Naive thymus-derived CD4-positive, alpha-beta T cell (primary cell): ENCODE results near the gene STAMBP. TPM values are rescaled to one million over a fixed set of nuclear protein-coding genes. Genes with fewer than 3 reads are reported as not detected.
A peak's percentile ranks its signal among the peaks of the same experiment; 100 is the strongest.

Experiments
- ATAC-seq: fragments of 150-1000 bp; cut with Tn5 transposase; 2 replicates; pipeline ENCODE4 v1.10.0; 2021; ENCODE audit warnings: mild to moderate bottlenecking, moderate library complexity
- CTCF ChIA-PET: fragments of 350-600 bp; sonication (Branson Sonifier 250); formaldehyde crosslinking; loops from one replicate; lab custom pipeline; 2021; ENCODE audit warnings: antibody characterized with exemption; lab: Charles Lee
- POLR2A ChIA-PET: fragments of 350-600 bp; sonication (Branson Sonifier 250); formaldehyde crosslinking; loops from one replicate; lab custom pipeline; 2021; ENCODE audit warnings: antibody characterized with exemption, inconsistent platforms; lab: Charles Lee
- DNase-seq, 9 donors: peaks; one replicate each; pipeline versions ENCODE4 v3.0.0 to v3.0.0-alpha.2; 2020 to 2022; ENCODE audit warnings: mixed read lengths in 1 of 9
- H3K27ac ChIP-seq: one replicate; pipeline ENCODE4 v1.7.0; 2013; ENCODE audit warnings: mild to moderate bottlenecking, low read depth, low read length, moderate library complexity
- H3K27me3 ChIP-seq, 2 donors: one replicate each; pipeline ENCODE4 v1.7.0; 2013; ENCODE audit warnings: low read length in 2 of 2, mild to moderate bottlenecking in 2 of 2, moderate library complexity in 2 of 2; ENCODE audit not compliant: control insufficient read depth in 2 of 2, insufficient read depth in 2 of 2
- H3K36me3 ChIP-seq, 3 experiments: 1 replicate in 2 of 3; 2 replicates in 1 of 3; pipeline ENCODE4 v1.7.0; 2013; ENCODE audit warnings: low read length in 3 of 3, mild to moderate bottlenecking in 3 of 3, moderate library complexity in 1 of 3; ENCODE audit not compliant: insufficient read depth in 3 of 3, control insufficient read depth in 2 of 3
- H3K4me1 ChIP-seq, 2 donors: one replicate each; pipeline ENCODE4 v1.7.0; 2013; ENCODE audit warnings: low read length in 2 of 2, mild to moderate bottlenecking in 2 of 2, moderate library complexity in 1 of 2; ENCODE audit not compliant: control insufficient read depth in 2 of 2, insufficient read depth in 2 of 2
- H3K4me3 ChIP-seq: 2 replicates; pipeline ENCODE4 v1.7.0; 2013; ENCODE audit warnings: mild to moderate bottlenecking, low read length
- H3K9me3 ChIP-seq, 3 experiments: 1 replicate in 2 of 3; 2 replicates in 1 of 3; pipeline ENCODE4 v1.7.0; 2013; ENCODE audit warnings: low read length in 3 of 3; ENCODE audit not compliant: control insufficient read depth in 2 of 3
- H3K27ac Mint-ChIP-seq, 9 donors: one replicate each; pipeline ENCODE4 v1.8.0; 2020 to 2022; ENCODE audit warnings: mixed read lengths in 9 of 9, mild to moderate bottlenecking in 8 of 9, moderate library complexity in 5 of 9, inconsistent platforms in 2 of 9
- H3K27me3 Mint-ChIP-seq, 5 donors: one replicate each; pipeline ENCODE4 v1.8.0; 2021 to 2022; ENCODE audit warnings: mixed read lengths in 5 of 5, mild to moderate bottlenecking in 1 of 5
- H3K36me3 Mint-ChIP-seq, 5 donors: one replicate each; pipeline ENCODE4 v1.8.0; 2020 to 2022; ENCODE audit warnings: mixed read lengths in 5 of 5, mild to moderate bottlenecking in 3 of 5, inconsistent platforms in 1 of 5
- H3K4me1 Mint-ChIP-seq, 7 donors: one replicate each; pipeline ENCODE4 v1.8.0; 2020 to 2022; ENCODE audit warnings: mixed read lengths in 7 of 7, mild to moderate bottlenecking in 3 of 7, inconsistent platforms in 1 of 7
- H3K4me3 Mint-ChIP-seq, 10 donors: one replicate each; pipeline ENCODE4 v1.8.0; 2020 to 2022; ENCODE audit warnings: mild to moderate bottlenecking in 10 of 10, mixed read lengths in 10 of 10, moderate library complexity in 6 of 10, inconsistent platforms in 2 of 10
- H3K9me3 Mint-ChIP-seq, 11 donors: one replicate each; pipeline ENCODE4 v1.8.0; 2020 to 2022; ENCODE audit warnings: mixed read lengths in 11 of 11, mild to moderate bottlenecking in 4 of 11, inconsistent platforms in 1 of 11, moderate library complexity in 1 of 11
- intact Hi-C, 2 donors: fragments of 100-400 bp; cut with micrococcal nuclease; formaldehyde crosslinking; loops; one replicate each; pipeline ENCODE4 v1.15.1; 2023
- polyA plus RNA-seq, 2 donors: library from polyadenylated mRNA; unstranded; fragments of 300-500 nt; fragmentation: Illumina TruSeq; gene quantifications; one replicate each; pipeline ENCODE4 v1.2.3, GENCODE V29; 2021
- total RNA-seq, 6 experiments: library from RNA in 5 of 6; stranded (reverse) in 5 of 6; gene quantifications; 1 replicate in 5 of 6; 2 replicates in 1 of 6; pipeline ENCODE4 v1.2.3 and lab custom pipeline; 2021 to 2026

The STAMBP gene
- total and polyA plus RNA-seq, 7 experiments from 2014 or later = 22.2 to 44.5 (median 37.5) TPM

DNA sequence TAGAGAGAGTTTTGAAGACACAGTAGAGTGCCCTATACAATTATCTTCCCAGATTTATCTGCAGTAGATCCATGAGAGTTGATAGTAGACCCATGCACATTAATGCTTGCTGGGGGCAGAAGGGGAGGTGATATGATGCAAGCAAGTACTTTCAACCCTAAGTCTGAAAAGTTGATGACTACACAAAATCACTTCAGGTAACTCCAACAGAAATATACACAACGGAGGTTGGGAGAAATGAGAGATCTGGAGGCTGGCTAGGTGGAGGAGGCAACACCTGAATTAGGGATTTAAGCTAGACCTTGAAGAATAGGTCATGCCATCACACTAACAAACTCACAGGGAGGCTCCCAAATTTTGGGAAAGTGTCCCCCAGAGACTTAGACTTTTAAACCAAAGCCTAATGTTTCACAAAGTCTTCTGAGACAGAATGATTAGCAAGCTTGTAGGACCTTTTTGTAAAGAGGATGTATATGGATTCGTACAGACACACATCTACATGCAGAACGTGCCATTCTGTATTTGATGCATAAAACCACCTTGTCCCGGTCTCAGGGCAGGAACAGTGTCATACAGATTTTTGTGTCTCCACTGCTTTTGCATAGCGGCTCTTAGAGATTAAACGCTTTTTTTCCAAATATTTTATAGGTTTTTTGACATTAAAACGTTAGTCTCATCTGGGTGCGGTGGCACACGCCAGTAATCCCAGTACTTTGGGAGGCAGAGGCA, 937 bp upstream of the STAMBP start:
- ATAC-seq = no peak
- POLR2A ChIA-PET = interaction anchor here (0.7 to 1.8 kb wide), 13 partner anchors 91 to 715 kb away, joined by 3 to 10 read pairs (median 4); partner anchors contain the start of genes AUP1, DGUOK, HTRA2 and MOB1A

DNA sequence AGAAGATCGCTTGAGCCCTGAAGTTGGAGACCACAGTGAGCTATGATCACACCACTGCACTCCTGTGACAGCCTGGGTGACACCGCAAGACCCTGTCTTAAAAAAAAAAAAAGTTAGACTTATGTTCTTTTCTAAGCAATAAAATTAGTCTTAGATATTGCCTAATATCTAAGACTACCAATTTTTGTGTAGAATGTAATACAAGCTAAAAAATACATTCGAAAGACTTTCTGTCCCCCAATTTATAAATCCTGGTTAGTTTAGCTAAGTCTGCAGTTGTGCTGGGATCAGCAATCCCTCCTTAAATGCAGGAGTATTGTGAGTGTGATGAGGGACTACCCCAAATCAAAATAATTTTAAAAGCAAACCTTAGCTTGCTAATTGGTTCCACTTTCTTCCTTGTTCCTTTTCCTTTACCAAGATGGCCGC, 358 bp upstream of the STAMBP start:
- H3K4me1 ChIP-seq = peaks cover 22 to 25% of the 10 kb centered on the region in 2 donors
- CTCF ChIA-PET = interaction anchor here (0.6 to 1.8 kb wide), 10 partner anchors 11 to 593 kb away, joined by 3 to 13 read pairs (median 5); partner anchors contain the start of genes C2orf81, MOB1A and WDR54
- peak overlapping the region; percentile 93 to 99 (median 97) for H3K4me3 Mint-ChIP-seq
- no peaks in the 10 kb centered on the region for H3K9me3 ChIP-seq
- H3K9me3 Mint-ChIP-seq = no peaks in the 10 kb centered on the region
- POLR2A ChIA-PET = interaction anchor here (0.7 to 1.8 kb wide), 12 partner anchors 91 to 714 kb away, joined by 3 to 10 read pairs (median 4); partner anchors contain the start of genes AUP1, DGUOK, HTRA2 and MOB1A
- H3K36me3 Mint-ChIP-seq = peaks cover 5 to 14% (median 13%) of the 10 kb centered on the region in 5 donors
- peak overlapping the region; percentile 81 for H3K4me3 ChIP-seq
- peak overlapping the region; percentile 97 for H3K27ac ChIP-seq
- DNase-seq (no peak), ATAC-seq (no peak)
- peaks cover 0 to 3% (median 0%) of the 10 kb centered on the region in 5 donors for H3K27me3 Mint-ChIP-seq
- peaks cover 24 to 58% (median 50%) of the 10 kb centered on the region in 7 donors for H3K4me1 Mint-ChIP-seq
- peak overlapping the region; percentile 88 to 99 (median 95) for H3K27ac Mint-ChIP-seq
- H3K27me3 ChIP-seq = no peaks in the 10 kb centered on the region
- intact Hi-C loops = loop anchor here (1.0 to 10.0 kb wide), 15 partner anchors 22 to 706 kb away; partner anchors contain the start of genes BOLA3 (in 2 of the 2), DUSP11 (in 2 of the 2), DGUOK (in 1 of the 2) and MOB1A (in 1 of the 2)
- peaks cover 0 to 13% (median 0%) of the 10 kb centered on the region in 3 experiments for H3K36me3 ChIP-seq

More for the DNA sequence above, 937 bp upstream of the STAMBP start:
- Mint-ChIP-seq H3K27me3 (peaks cover 0 to 3% (median 0%) of the 10 kb centered on the region in 5 donors), H3K4me1 (peaks cover 24 to 56% (median 46%) of the 10 kb centered on the region in 7 donors), H3K36me3 (peaks cover 4 to 12% (median 10%) of the 10 kb centered on the region in 5 donors), H3K27ac (peak overlapping the region; percentile 63 to 99 (median 83)), H3K4me3 (peak overlapping the region; percentile 80 to 99 (median 96)), H3K9me3 (no peaks in the 10 kb centered on the region)
- H3K27ac ChIP-seq = peak overlapping the region; percentile 97
- intact Hi-C loops = loop anchor here (1.0 to 10.0 kb wide), 15 partner anchors 23 to 707 kb away; partner anchors contain the start of genes BOLA3 (in 2 of the 2), DUSP11 (in 2 of the 2), DGUOK (in 1 of the 2) and MOB1A (in 1 of the 2)
- peaks cover 22 to 25% of the 10 kb centered on the region in 2 donors for H3K4me1 ChIP-seq
- DNase-seq = no peak
- H3K27me3 ChIP-seq = no peaks in the 10 kb centered on the region
- peaks cover 0 to 9% (median 0%) of the 10 kb centered on the region in 3 experiments for H3K36me3 ChIP-seq
- H3K9me3 ChIP-seq = no peaks in the 10 kb centered on the region
- CTCF ChIA-PET = interaction anchor here (0.9 to 1.8 kb wide), 7 partner anchors 12 to 593 kb away, joined by 3 to 7 read pairs (median 5); partner anchors contain the start of genes C2orf81, MOB1A and WDR54
- H3K4me3 ChIP-seq = peak overlapping the region; percentile 81

DNA sequence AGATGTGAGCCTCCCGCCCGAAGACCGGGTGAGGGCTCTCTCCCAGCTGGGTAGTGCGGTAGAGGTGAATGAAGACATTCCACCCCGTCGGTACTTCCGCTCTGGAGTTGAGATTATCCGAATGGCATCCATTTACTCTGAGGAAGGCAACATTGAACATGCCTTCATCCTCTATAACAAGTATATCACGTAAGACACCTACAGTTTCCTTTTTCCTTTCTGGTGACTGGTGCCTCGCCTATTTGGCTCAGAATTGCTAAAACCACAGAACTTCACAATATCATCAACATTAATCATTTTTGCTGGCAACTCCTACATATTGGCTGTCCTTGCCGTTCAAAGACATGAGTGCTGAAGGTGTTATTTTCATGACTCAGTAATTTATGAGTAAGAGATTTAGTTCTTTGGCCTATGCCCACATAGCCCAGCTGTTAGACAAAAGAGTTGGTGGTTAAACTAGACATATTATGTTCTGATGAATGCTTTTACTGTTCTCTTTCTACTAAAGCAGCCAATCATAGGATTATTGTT, 2.2 kb downstream of the STAMBP start:
- H3K27me3 Mint-ChIP-seq = peaks cover 0 to 3% (median 0%) of the 10 kb centered on the region in 5 donors
- H3K4me1 Mint-ChIP-seq = peaks cover 29 to 64% (median 58%) of the 10 kb centered on the region in 7 donors
- peak; percentile 10 for ATAC-seq
- no peak overlapping the region for H3K27ac ChIP-seq
- H3K4me3 Mint-ChIP-seq = peak overlapping the region; percentile 1 to 97 (median 34)
- CTCF ChIA-PET = no interaction called here
- H3K27me3 ChIP-seq = no peaks in the 10 kb centered on the region
- peaks cover 22 to 25% of the 10 kb centered on the region in 2 donors for H3K4me1 ChIP-seq
- intact Hi-C loops = no loop called here
- no peak overlapping the region for H3K4me3 ChIP-seq
- no peaks in the 10 kb centered on the region for H3K9me3 ChIP-seq
- DNase-seq = peak in 1 of 9 donors; percentile 34
- no peaks in the 10 kb centered on the region for H3K9me3 Mint-ChIP-seq
- H3K27ac Mint-ChIP-seq = peak overlapping the region in 8 of 9 donors; percentile 0 to 99 (median 80)
- POLR2A ChIA-PET = interaction anchor here (0.6 kb wide), 1 partner anchor 53 kb away, joined by 3 read pairs; no protein-coding TSS in a partner anchor
- H3K36me3 Mint-ChIP-seq = peaks cover 5 to 29% (median 26%) of the 10 kb centered on the region in 5 donors
- H3K36me3 ChIP-seq = peaks cover 0 to 32% (median 0%) of the 10 kb centered on the region in 3 experiments

DNA sequence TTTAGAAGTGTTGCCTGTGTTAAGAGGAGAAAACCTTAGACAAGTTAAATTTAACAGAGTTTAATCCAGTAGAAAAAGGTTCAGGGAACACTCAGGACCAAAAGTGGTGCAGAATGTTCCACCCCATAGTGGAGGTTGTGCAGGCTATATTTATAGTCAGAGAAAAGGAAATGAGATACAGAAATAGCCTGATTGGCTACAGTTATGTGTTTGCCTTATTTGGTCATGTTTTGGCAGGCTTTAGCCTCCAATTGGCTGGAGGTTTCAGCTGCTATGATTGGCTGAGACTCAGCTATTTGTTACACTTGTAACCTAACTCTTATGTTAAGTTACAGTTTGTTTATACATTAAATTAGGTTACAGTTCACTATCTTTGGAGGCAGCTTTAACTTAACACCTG, 4.2 kb downstream of the STAMBP start:
- Mint-ChIP-seq H3K36me3 (peaks cover 5 to 32% (median 26%) of the 10 kb centered on the region in 5 donors), H3K4me1 (peaks cover 30 to 57% (median 55%) of the 10 kb centered on the region in 7 donors), H3K9me3 (no peaks in the 10 kb centered on the region), H3K27me3 (no peaks in the 10 kb centered on the region), H3K27ac (peak overlapping the region in 2 of 9 donors; percentile 34 to 36), H3K4me3 (no peak overlapping the region)
- no peaks in the 10 kb centered on the region for H3K9me3 ChIP-seq
- H3K4me3 ChIP-seq = no peak overlapping the region
- no peaks in the 10 kb centered on the region for H3K27me3 ChIP-seq
- ChIA-PET CTCF (interaction anchor here (1.2 kb wide), 1 partner anchor 9 kb away, joined by 6 read pairs; no protein-coding TSS in a partner anchor), POLR2A (no interaction called here)
- peaks cover 0 to 45% (median 0%) of the 10 kb centered on the region in 3 experiments for H3K36me3 ChIP-seq
- no peak for DNase-seq
- ATAC-seq = no peak
- intact Hi-C loops = no loop called here
- no peak overlapping the region for H3K27ac ChIP-seq
- H3K4me1 ChIP-seq = peaks cover 16 to 22% of the 10 kb centered on the region in 2 donors

DNA sequence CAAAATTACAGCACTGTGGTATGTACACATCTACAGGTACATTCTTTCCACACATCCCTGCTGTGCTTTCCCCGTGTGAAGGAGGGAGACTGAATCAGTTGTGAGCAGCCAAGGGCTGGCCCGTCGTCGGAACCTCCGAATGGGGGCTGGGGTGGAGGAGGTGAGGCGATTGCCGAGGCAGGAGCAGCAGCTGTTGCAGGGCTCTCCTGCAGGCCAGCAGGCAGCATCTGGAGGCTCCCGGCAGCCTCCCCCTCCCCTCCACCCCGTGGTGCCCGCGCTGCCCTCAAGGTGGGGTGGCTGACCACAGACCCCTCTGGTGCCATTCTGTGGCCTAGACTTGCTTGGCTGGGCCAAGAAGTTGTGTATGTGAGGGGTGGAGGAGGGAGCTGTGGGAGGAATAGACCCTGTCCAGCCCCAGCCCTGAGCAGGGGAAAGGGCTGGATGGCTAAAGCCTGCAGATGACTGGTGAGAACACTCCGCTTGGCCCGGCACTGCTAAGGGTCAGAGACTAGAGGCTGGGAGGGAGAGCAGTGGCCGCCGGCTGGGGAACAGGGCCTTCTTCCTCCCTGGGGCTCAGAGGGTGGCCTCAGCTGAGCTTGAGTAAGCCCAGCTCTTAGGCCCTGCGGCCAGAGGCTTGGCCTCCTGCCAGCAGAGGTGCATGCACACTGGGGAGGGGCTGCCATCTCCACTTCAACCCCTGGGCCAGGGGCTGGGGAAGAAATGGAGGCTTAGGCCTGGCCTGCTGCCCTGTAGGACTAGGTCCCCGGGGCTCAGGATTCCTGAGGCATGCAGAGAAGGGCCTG, 7.6 kb downstream of the STAMBP start:
- H3K4me1 ChIP-seq = no peaks in the 10 kb centered on the region
- Mint-ChIP-seq H3K4me3 (no peak overlapping the region), H3K36me3 (peaks cover 5 to 38% (median 28%) of the 10 kb centered on the region in 5 donors), H3K4me1 (peaks cover 18 to 51% (median 36%) of the 10 kb centered on the region in 7 donors), H3K27ac (no peak overlapping the region), H3K9me3 (peaks cover 0 to 1% (median 0%) of the 10 kb centered on the region in 11 donors), H3K27me3 (no peaks in the 10 kb centered on the region)
- ChIA-PET POLR2A (no interaction called here), CTCF (no interaction called here)
- intact Hi-C loops = no loop called here
- no peaks in the 10 kb centered on the region for H3K9me3 ChIP-seq
- no peaks in the 10 kb centered on the region for H3K27me3 ChIP-seq
- H3K36me3 ChIP-seq = peaks cover 0 to 56% (median 0%) of the 10 kb centered on the region in 3 experiments
- no peak overlapping the region for H3K27ac ChIP-seq
- ATAC-seq (no peak), DNase-seq (no peak)
- no peak overlapping the region for H3K4me3 ChIP-seq
